IMR-90 (cell line): Measurements from ENCODE around the gene CGB1. TPM values are rescaled to one million over a fixed set of nuclear protein-coding genes. Genes with fewer than 3 reads are reported as not detected.

Source experiments
- ATAC-seq: fragments of 200-7000 bp; cut with Tn5 transposase; 2 replicates; pipeline ENCODE4 v1.9.1; 2020; ENCODE audit warnings: low read depth, mild to moderate bottlenecking, moderate library complexity
- BruUV-seq: library from RNA; stranded (reverse); fragments of 400-500 nt; replicated peaks from 2 replicates; lab custom pipeline; 2021; lab: Mats Ljungman, UMichigan
- CTCF ChIA-PET: fragments of 300-600 bp; formaldehyde crosslinking; extraction: SDS; loops from one replicate; lab custom pipeline; 2021; ENCODE audit warnings: antibody characterized with exemption; lab: Yijun Ruan, JAX
- POLR2A ChIA-PET: fragments of 300-600 bp; sonication (Branson Sonifier 250); formaldehyde crosslinking; loops from one replicate; lab custom pipeline; 2022; ENCODE audit warnings: antibody characterized with exemption; ENCODE audit not compliant: unreplicated experiment; lab: Charles Lee
- DNase-seq: peaks from one replicate; pipeline ENCODE4 v3.0.0; 2013
- H2AFZ ChIP-seq: replicated peaks from 2 replicates; pipeline ENCODE3; 2013; ENCODE audit warnings: low read length, mild to moderate bottlenecking; ENCODE audit not compliant: poor library complexity
- H2AK5ac ChIP-seq: 2 replicates; pipeline ENCODE4 v1.6.1; 2013; ENCODE audit warnings: low read depth, low read length, inconsistent platforms
- H2AK9ac ChIP-seq: replicated peaks from 2 replicates; pipeline ENCODE3; 2013; ENCODE audit warnings: mild to moderate bottlenecking, low read depth, low read length, moderate library complexity; ENCODE audit not compliant: poor library complexity
- H2BK120ac ChIP-seq: 2 replicates; pipeline ENCODE4 v1.6.1; 2013; ENCODE audit warnings: low read depth, low read length, inconsistent platforms
- H2BK15ac ChIP-seq: 3 replicates; pipeline ENCODE4 v1.6.1; 2013; ENCODE audit warnings: low read depth, low read length, inconsistent platforms
- H2BK20ac ChIP-seq: 2 replicates; pipeline ENCODE4 v1.6.1; 2013; ENCODE audit warnings: low read depth, mild to moderate bottlenecking, inconsistent platforms, low read length, moderate library complexity
- H2BK5ac ChIP-seq: 2 replicates; pipeline ENCODE4 v1.6.1; 2013; ENCODE audit warnings: mild to moderate bottlenecking, low read depth, low read length, inconsistent platforms; ENCODE audit not compliant: poor library complexity, severe bottlenecking
- H3K14ac ChIP-seq: replicated peaks from 2 replicates; pipeline ENCODE4 v1.6.1; 2013; ENCODE audit warnings: low read depth, low read length, inconsistent platforms
- H3K18ac ChIP-seq: 2 replicates; pipeline ENCODE4 v1.6.1; 2013; ENCODE audit warnings: low read depth, low read length, control low read depth
- H3K23ac ChIP-seq: 2 replicates; pipeline ENCODE4 v1.6.1; 2013; ENCODE audit warnings: low read depth, low read length, inconsistent platforms
- H3K27ac ChIP-seq: 2 replicates; pipeline ENCODE4 v1.5.1; 2013; ENCODE audit warnings: mild to moderate bottlenecking, control low read depth, low read length; ENCODE audit not compliant: insufficient read depth
- H3K27me3 ChIP-seq: 2 replicates; pipeline ENCODE4 v1.6.1; 2013; ENCODE audit warnings: low read length; ENCODE audit not compliant: control insufficient read depth, insufficient read depth
- H3K36me3 ChIP-seq: 2 replicates; pipeline ENCODE4 v1.6.1; 2013; ENCODE audit warnings: low read length, mixed read lengths; ENCODE audit not compliant: control insufficient read depth, insufficient read depth
- H3K4ac ChIP-seq: 2 replicates; pipeline ENCODE4 v1.6.1; 2013; ENCODE audit warnings: low read depth, low read length, inconsistent platforms
- H3K4me1 ChIP-seq: 2 replicates; pipeline ENCODE4 v1.6.1; 2013; ENCODE audit warnings: low read length, mixed read lengths; ENCODE audit not compliant: control insufficient read depth, insufficient read depth
- H3K4me2 ChIP-seq: 2 replicates; pipeline ENCODE4 v1.6.1; 2013; ENCODE audit warnings: low read depth, mild to moderate bottlenecking, control low read depth, low read length, moderate library complexity
- H3K4me3 ChIP-seq: 2 replicates; pipeline ENCODE4 v1.5.1; 2013; ENCODE audit warnings: low read depth, mild to moderate bottlenecking, control low read depth, low read length, moderate library complexity; ENCODE audit not compliant: insufficient read depth
- H3K56ac ChIP-seq: 2 replicates; pipeline ENCODE4 v1.6.1; 2013; ENCODE audit warnings: low read length, inconsistent platforms; ENCODE audit not compliant: insufficient read depth; ENCODE audit errors: extremely low read depth
- H3K79me1 ChIP-seq, 2 experiments: 2 replicates each; pipeline ENCODE4 v1.6.1; 2013; ENCODE audit warnings: low read length in 2 of 2, inconsistent platforms in 1 of 2, low read depth in 1 of 2
- H3K9ac ChIP-seq: 2 replicates; pipeline ENCODE4 v1.6.1; 2013; ENCODE audit warnings: low read depth, low read length, control low read depth
- H3K9me1 ChIP-seq: 2 replicates; pipeline ENCODE4 v1.6.1; 2013; ENCODE audit warnings: low read length, inconsistent platforms; ENCODE audit not compliant: insufficient read depth
- H3K9me3 ChIP-seq: 2 replicates; pipeline ENCODE4 v1.6.1; 2013; ENCODE audit warnings: low read length; ENCODE audit not compliant: control insufficient read depth, insufficient read depth
- H4K20me1 ChIP-seq: 2 replicates; pipeline ENCODE4 v1.6.1; 2013; ENCODE audit warnings: low read length, inconsistent platforms; ENCODE audit not compliant: insufficient read depth
- H4K5ac ChIP-seq: 2 replicates; pipeline ENCODE4 v1.6.1; 2013; ENCODE audit warnings: mild to moderate bottlenecking, low read depth, low read length, control low read depth
- H4K8ac ChIP-seq, 2 experiments: 2 replicates each; pipeline ENCODE4 v1.6.1; 2013; ENCODE audit warnings: low read depth in 2 of 2, low read length in 2 of 2, control low read depth in 1 of 2, inconsistent platforms in 1 of 2
- H4K91ac ChIP-seq: 2 replicates; pipeline ENCODE4 v1.6.1; 2013; ENCODE audit warnings: low read depth, low read length, inconsistent platforms; ENCODE audit not compliant: insufficient read depth
- BHLHE40 ChIP-seq: fragments of 150-350 bp; IDR thresholded peaks from 2 replicates; pipeline ENCODE4 v1.6.1; 2016; ENCODE audit warnings: mild to moderate bottlenecking, low read depth, low read length
- CEBPB ChIP-seq: IDR thresholded peaks from 2 replicates; pipeline ENCODE4 v1.6.1; 2012; ENCODE audit warnings: low read depth, low read length, improper control_type of control experiment
- CHD1 ChIP-seq: IDR thresholded peaks from 2 replicates; pipeline ENCODE4 v1.6.1; 2012; ENCODE audit warnings: low read depth, low read length, improper control_type of control experiment
- CTCF ChIP-seq: conservative IDR thresholded peaks from 2 replicates; pipeline ENCODE4 v1.5.1; 2012; ENCODE audit warnings: mild to moderate bottlenecking, low read depth, low read length, improper control_type of control experiment
- FOS ChIP-seq: fragments of 150-350 bp; IDR thresholded peaks from 2 replicates; pipeline ENCODE4 v1.6.1; 2016; ENCODE audit warnings: low read depth, low read length
- MAFK ChIP-seq: IDR thresholded peaks from 2 replicates; pipeline ENCODE4 v1.6.1; 2012; ENCODE audit warnings: low read depth, low read length, improper control_type of control experiment
- MAZ ChIP-seq: IDR thresholded peaks from 2 replicates; pipeline ENCODE4 v1.6.1; 2012; ENCODE audit warnings: low read depth, mild to moderate bottlenecking, low read length, improper control_type of control experiment, moderate library complexity, borderline replicate concordance
- MXI1 ChIP-seq: IDR thresholded peaks from 2 replicates; pipeline ENCODE4 v1.6.1; 2012; ENCODE audit warnings: low read depth, mild to moderate bottlenecking, low read length, moderate library complexity, borderline replicate concordance
- POLR2A ChIP-seq: IDR thresholded peaks from 2 replicates; pipeline ENCODE4 v1.6.1; 2012; ENCODE audit warnings: mild to moderate bottlenecking, low read depth, low read length
- RAD21 ChIP-seq: IDR thresholded peaks from 2 replicates; pipeline ENCODE4 v1.6.1; 2012; ENCODE audit warnings: low read length, improper control_type of control experiment
- RCOR1 ChIP-seq: IDR thresholded peaks from 2 replicates; pipeline ENCODE4 v1.6.1; 2012; ENCODE audit warnings: mild to moderate bottlenecking, low read length, improper control_type of control experiment; ENCODE audit not compliant: insufficient replicate concordance
- RFX5 ChIP-seq: IDR thresholded peaks from 2 replicates; pipeline ENCODE4 v1.8.0; 2012; ENCODE audit warnings: low read depth, mild to moderate bottlenecking, low read length, moderate library complexity
- SMC3 ChIP-seq: fragments of 150-350 bp; IDR thresholded peaks from 2 replicates; pipeline ENCODE4 v1.6.1; 2016; ENCODE audit warnings: low read depth, mild to moderate bottlenecking, antibody characterized with exemption, low read length, moderate library complexity
- WGBS, 2 experiments: methylation state at CpG; one replicate each; pipeline versions ENCODE4 v1.1.5 to v1.1.7; 2013; ENCODE audit warnings: missing lambda C conversion rate in 2 of 2; ENCODE audit not compliant: insufficient read length in 1 of 2; ENCODE audit errors: extremely low coverage in 2 of 2; 5-methylcytosine and 5-hydroxymethylcytosine counted together
- dilution Hi-C: fragments of 300-500 bp; cut with HindIII; formaldehyde crosslinking; loops from one replicate; pipeline ENCODE4 v1.14.3; 2018; ENCODE audit warnings: low sequenced_read_pairs; ENCODE audit not compliant: unreplicated experiment
- in situ Hi-C: fragments of 300-500 bp; cut with MboI; formaldehyde crosslinking; loops from 3 replicates; pipeline ENCODE4 v1.14.3; 2019; ENCODE audit warnings: low sequenced_read_pairs, inconsistent platforms, mixed read lengths
- intact Hi-C: fragments of 100-400 bp; cut with micrococcal nuclease; formaldehyde crosslinking; loops from 2 replicates; pipeline ENCODE4 v1.10.0; 2022
- polyA plus RNA-seq, 3 experiments: library from polyadenylated mRNA; depleted of rRNA; stranded (reverse); fragments of >200 nt; gene quantifications; 2 replicates each; pipeline ENCODE4 v1.2.3, GENCODE V29; 2012; ENCODE audit warnings: low replicate concordance in 1 of 3
- total RNA-seq: library from RNA; depleted of rRNA; stranded (reverse); fragments of >200 nt; gene quantifications from 2 replicates; pipeline ENCODE4 v1.2.3, GENCODE V29; 2012

Gene CGB1
- total and polyA plus RNA-seq, 2 of the 4 experiments (the other 2 are of a cell fraction) = not detected

- no peak overlapping the region for H2BK5ac ChIP-seq
- H3K56ac ChIP-seq = no peak overlapping the region
- H3K14ac ChIP-seq = no peak overlapping the region
- H3K27me3 ChIP-seq = peaks cover 2% of the 10 kb centered on the region; the same call in 1 of the 2 replicates
- H2AFZ ChIP-seq = no peak overlapping the region
- no peaks in the 10 kb centered on the region; a peak in 1 of 4 replicates for H3K79me1 ChIP-seq
- no peak overlapping the region for H3K23ac ChIP-seq
- H2AK9ac ChIP-seq = peak overlapping the region; percentile 50
- H3K9me3 ChIP-seq = no peaks in the 10 kb centered on the region
- no peak overlapping the region for H4K5ac ChIP-seq
- H2AK5ac ChIP-seq = no peak overlapping the region
- DNase-seq (no peak), ATAC-seq (no peak)
- TF ChIP-seq MXI1 (no peak), SMC3 (no peak), RCOR1 (no peak), CTCF (no peak), RAD21 (no peak), MAFK (no peak), BHLHE40 (no peak), MAZ (no peak), CHD1 (no peak), RFX5 (no peak), FOS (no peak), POLR2A (no peak), CEBPB (no peak)
- ChIA-PET POLR2A (no interaction called here), CTCF (no interaction called here)
- H3K36me3 ChIP-seq = no peaks in the 10 kb centered on the region
- H4K8ac ChIP-seq = no peak overlapping the region
- no peaks in the 10 kb centered on the region for H4K20me1 ChIP-seq
- H3K4me1 ChIP-seq = peaks cover 9% of the 10 kb centered on the region; the same call in 1 of the 2 replicates
- no TSS peak for BruUV-seq
- H2BK15ac ChIP-seq = no peak overlapping the region
- WGBS, 2 experiments = 90% methylated on average over 2 of the region's 9 CpGs; no CpG with 5 or more reads in 1 of the 2 experiments
- intact Hi-C loops = no loop called here
- no peak overlapping the region for H3K27ac ChIP-seq
- no peak overlapping the region for H3K4me2 ChIP-seq
- H3K18ac ChIP-seq = no peak overlapping the region
- 0 out of 2 replicates have a peak, but pooled peaks cover 3% of the 10 kb centered on the region for H3K9me1 ChIP-seq
- no peak overlapping the region for H2BK120ac ChIP-seq
- dilution Hi-C loops = no loop called here
- no peak overlapping the region for H3K9ac ChIP-seq
- H2BK20ac ChIP-seq = no peak overlapping the region
- H3K4me3 ChIP-seq = no peak overlapping the region
- H4K91ac ChIP-seq = no peak overlapping the region
- H3K4ac ChIP-seq = no peak overlapping the region
- in situ Hi-C loops = no loop called here
Observed at GRCh38 chr19:49022116-49022515, 14.6 kb downstream of the CGB1 start.
